Erythroblast (primary cell): ENCODE data around the gene DIPK1A.

Source experiments
- GATA1 ChIP-seq: IDR thresholded peaks from 2 replicates; pipeline ENCODE4 v1.6.1; 2011; ENCODE audit warnings: low read depth, mild to moderate bottlenecking, control low read depth, low read length, moderate library complexity
- POLR2A ChIP-seq: IDR thresholded peaks from 2 replicates; pipeline ENCODE4 v1.6.1; 2011; ENCODE audit warnings: mild to moderate bottlenecking, low read length

DNA sequence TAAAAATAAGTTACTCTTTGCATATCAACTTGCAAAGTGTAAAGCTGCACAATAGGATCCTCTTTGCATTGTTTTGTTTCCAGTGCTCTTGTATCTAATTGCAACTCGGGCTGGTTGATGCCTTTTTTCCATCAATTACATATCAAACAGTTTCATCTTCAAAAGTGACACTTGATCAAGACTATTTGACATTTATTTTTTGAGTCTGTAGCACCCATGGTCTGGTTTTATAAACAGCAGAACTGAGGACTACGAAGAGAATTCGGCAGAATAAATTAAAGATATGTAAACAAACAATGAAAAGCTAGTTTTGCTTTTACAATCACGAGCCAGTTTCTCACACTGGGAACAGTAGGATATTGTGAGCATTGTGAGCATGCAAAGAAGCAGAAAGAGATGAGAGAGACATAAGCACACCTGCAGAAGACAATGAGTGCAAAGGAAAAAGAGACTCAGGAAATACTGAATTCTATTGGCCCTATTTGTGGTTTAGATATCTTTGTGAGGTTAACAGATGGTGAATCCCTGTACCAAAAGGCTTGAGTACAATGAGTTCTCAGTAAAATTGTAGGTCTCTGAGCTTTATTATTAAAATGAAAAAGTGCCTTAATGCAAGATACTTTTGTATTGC is 84.1 kb downstream of the DIPK1A start:
- TF ChIP-seq POLR2A, result no peak
- TF ChIP-seq GATA1, result no peak
